ENCODE measurements around the gene TMEM91.
"Not testable (repeated sequence)": the region's sequence is repeated elsewhere in the genome, so short reads cannot be mapped to it uniquely, and the experiment has no call there.

Gene TMEM91

GRCh38 chr19:41367848-41368301 lies 8.5 kb upstream of the TMEM91 start:
- Histone ChIP-seq H3K9me3 (ENCODE audit: control insufficient read depth, insufficient read depth, low read length) (no peaks in the 10 kb centered on the region), H3K4me3 (ENCODE audit: low read length) (no peak overlapping the region), H4K20me1 (ENCODE audit: control insufficient read depth, insufficient read depth, low read depth, low read length) (no peaks in the 10 kb centered on the region), H3K4me2 (ENCODE audit: low read length) (no peak overlapping the region), H3K9me2 (replicated peaks; ENCODE audit: control insufficient read depth, low read length) (no peaks in the 10 kb centered on the region), H3K36me3 (ENCODE audit: control insufficient read depth, low read length) (no peaks in the 10 kb centered on the region; the same call in none of the 2 replicates), H3K27me3 (ENCODE audit: control insufficient read depth, low read length) (no peaks in the 10 kb centered on the region), H3K4me1 (ENCODE audit: control insufficient read depth, low read length) (peaks cover 23% of the 10 kb centered on the region), H3K79me2 (ENCODE audit: control insufficient read depth, low read length) (peaks cover 31% of the 10 kb centered on the region), H3F3A (ENCODE audit: control insufficient read depth, insufficient read depth) (no peaks in the 10 kb centered on the region), H3K27ac (ENCODE audit: low read depth, low read length) (no peak overlapping the region)
- TF ChIP-seq CTCF (IDR thresholded peaks at IDR 0.05; ENCODE audit: low read depth, low read length, poor library complexity, severe bottlenecking) (no peak), EZH2phosphoT487 (IDR thresholded peaks at IDR 0.05; ENCODE audit: borderline replicate concordance, low read length) (no peak)

GRCh38 chr19:41369769-41370168 lies 6.6 kb upstream of the TMEM91 start:
- Histone ChIP-seq H3K9me2 (replicated peaks; ENCODE audit: control insufficient read depth, low read length) (no peaks in the 10 kb centered on the region), H3K27ac (ENCODE audit: low read depth, low read length) (no peak overlapping the region), H3K79me2 (ENCODE audit: control insufficient read depth, low read length) (peaks cover 21% of the 10 kb centered on the region), H3K9me3 (ENCODE audit: control insufficient read depth, insufficient read depth, low read length) (no peaks in the 10 kb centered on the region), H3K36me3 (ENCODE audit: control insufficient read depth, low read length) (no peaks in the 10 kb centered on the region; the same call in 1 of the 2 replicates), H3K4me3 (ENCODE audit: low read length) (no peak overlapping the region), H3F3A (ENCODE audit: control insufficient read depth, insufficient read depth) (no peaks in the 10 kb centered on the region), H3K4me2 (ENCODE audit: low read length) (no peak overlapping the region), H4K20me1 (ENCODE audit: control insufficient read depth, insufficient read depth, low read depth, low read length) (no peaks in the 10 kb centered on the region), H3K27me3 (ENCODE audit: control insufficient read depth, low read length) (no peaks in the 10 kb centered on the region), H3K4me1 (ENCODE audit: control insufficient read depth, low read length) (peaks cover 14% of the 10 kb centered on the region)
- no peak for TF ChIP-seq CTCF (IDR thresholded peaks at IDR 0.05; ENCODE audit: low read depth, low read length, poor library complexity, severe bottlenecking)
- no peak for TF ChIP-seq EZH2phosphoT487 (IDR thresholded peaks at IDR 0.05; ENCODE audit: borderline replicate concordance, low read length)

- not testable (repeated sequence) for H3F3A ChIP-seq (ENCODE audit: control insufficient read depth, insufficient read depth); H3K4me3 ChIP-seq (ENCODE audit: low read length); H3K27ac ChIP-seq (ENCODE audit: low read depth, low read length); H3K9me3 ChIP-seq (ENCODE audit: control insufficient read depth, insufficient read depth, low read length); H3K27me3 ChIP-seq (ENCODE audit: control insufficient read depth, low read length); H3K9me2 ChIP-seq (replicated peaks; ENCODE audit: control insufficient read depth, low read length); H4K20me1 ChIP-seq (ENCODE audit: control insufficient read depth, insufficient read depth, low read depth, low read length); H3K4me2 ChIP-seq (ENCODE audit: low read length); H3K36me3 ChIP-seq (ENCODE audit: control insufficient read depth, low read length); H3K4me1 ChIP-seq (ENCODE audit: control insufficient read depth, low read length)
- peaks cover 11% of the 10 kb centered on the region for H3K79me2 ChIP-seq (ENCODE audit: control insufficient read depth, low read length)
Observed at GRCh38 chr19:41371119-41371518, 5.2 kb upstream of the TMEM91 start.

GRCh38 chr19:41371541-41371940 lies 4.8 kb upstream of the TMEM91 start:
- Histone ChIP-seq H3K9me3 (ENCODE audit: control insufficient read depth, insufficient read depth, low read length) (no peaks in the 10 kb centered on the region), H3K4me1 (ENCODE audit: control insufficient read depth, low read length) (peaks cover 4% of the 10 kb centered on the region; the same call in 1 of the 2 replicates), H3K4me2 (ENCODE audit: low read length) (no peak overlapping the region), H3K36me3 (ENCODE audit: control insufficient read depth, low read length) (no peaks in the 10 kb centered on the region; the same call in 1 of the 2 replicates), H4K20me1 (ENCODE audit: control insufficient read depth, insufficient read depth, low read depth, low read length) (no peaks in the 10 kb centered on the region), H3F3A (ENCODE audit: control insufficient read depth, insufficient read depth) (no peaks in the 10 kb centered on the region), H3K4me3 (ENCODE audit: low read length) (no peak overlapping the region), H3K27ac (ENCODE audit: low read depth, low read length) (no peak overlapping the region), H3K79me2 (ENCODE audit: control insufficient read depth, low read length) (peaks cover 7% of the 10 kb centered on the region; the same call in 1 of the 2 replicates), H3K27me3 (ENCODE audit: control insufficient read depth, low read length) (no peaks in the 10 kb centered on the region), H3K9me2 (replicated peaks; ENCODE audit: control insufficient read depth, low read length) (no peaks in the 10 kb centered on the region)
- TF ChIP-seq CTCF (IDR thresholded peaks at IDR 0.05; ENCODE audit: low read depth, low read length, poor library complexity, severe bottlenecking) (no peak), EZH2phosphoT487 (IDR thresholded peaks at IDR 0.05; ENCODE audit: borderline replicate concordance, low read length) (no peak)
